ENCODE results near the gene GAD2.

Gene GAD2

DNA sequence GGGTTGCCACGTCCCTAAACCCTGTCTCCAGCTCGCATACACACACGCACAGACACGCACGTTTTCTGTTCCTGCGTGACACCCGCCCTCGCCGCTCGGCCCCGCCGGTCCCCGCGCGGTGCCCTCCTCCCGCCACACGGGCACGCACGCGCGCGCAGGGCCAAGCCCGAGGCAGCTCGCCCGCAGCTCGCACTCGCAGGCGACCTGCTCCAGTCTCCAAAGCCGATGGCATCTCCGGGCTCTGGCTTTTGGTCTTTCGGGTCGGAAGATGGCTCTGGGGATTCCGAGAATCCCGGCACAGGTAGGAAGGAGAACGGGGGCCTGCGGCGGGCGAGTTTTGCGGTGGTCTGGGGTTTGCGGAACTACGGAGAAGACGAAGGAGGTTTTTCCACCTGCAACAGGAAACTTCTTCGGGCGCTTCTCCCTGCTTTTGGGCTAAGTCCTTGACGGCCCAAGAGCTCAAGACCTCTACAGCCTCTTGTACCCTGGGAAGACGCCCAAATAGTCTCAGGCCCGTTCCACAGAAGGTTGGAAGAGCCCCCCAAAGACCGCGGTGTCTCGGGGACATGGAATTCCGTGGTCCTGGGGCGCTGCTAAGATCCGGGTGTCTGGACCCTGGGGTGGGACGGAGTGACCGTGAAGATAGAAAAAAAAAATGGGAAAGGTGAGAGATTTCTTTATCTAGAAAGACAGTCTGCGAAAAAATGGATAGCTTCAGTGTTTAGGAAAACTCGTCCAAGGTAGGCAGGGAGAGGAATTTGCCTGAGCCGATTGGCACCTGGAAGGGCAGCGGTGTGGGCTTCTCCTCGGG is at the start of gene GAD2:
TSS of gene GAD2 (plus strand) at position 190 of the 811 bp plus-strand sequence. CDS start at position 226, 36 bp downstream.
- DNase-seq, result no peak

GRCh38 chr10:26169466-26169865 is 47.1 kb upstream of the GAD2 start:
- DNase-seq, result no peak

GRCh38 chr10:26172131-26172530 is 44.4 kb upstream of the GAD2 start:
- DNase-seq, result no peak

- no peak for DNase-seq
Observed at GRCh38 chr10:26173837-26174236, 42.7 kb upstream of the GAD2 start.

DNA sequence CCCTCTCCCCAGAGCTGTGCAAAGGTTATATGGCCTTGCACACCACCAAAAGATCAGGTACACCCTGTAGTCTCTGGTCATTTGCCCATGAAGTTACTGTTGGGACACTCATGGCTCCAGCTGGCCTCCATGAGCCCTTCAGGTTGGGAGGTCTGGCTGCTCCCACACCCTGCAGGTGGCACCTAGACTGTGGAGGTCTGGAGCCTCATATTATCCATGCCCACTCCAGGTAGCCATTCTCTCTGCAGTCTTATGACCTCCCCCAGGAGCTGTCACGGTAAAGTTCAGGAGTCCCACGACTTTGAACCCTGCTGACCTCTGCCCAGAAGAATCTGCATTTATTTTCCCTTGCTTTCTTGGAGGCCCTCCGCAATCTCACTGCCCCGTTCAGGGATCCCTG is 39.2 kb upstream of the GAD2 start:
- DNase-seq, result no peak

- DNase-seq, result no peak
Observed at GRCh38 chr10:26194275-26194674, 22.3 kb upstream of the GAD2 start.

GRCh38 chr10:26197248-26197647 is 19.3 kb upstream of the GAD2 start:
- no peak for DNase-seq

GRCh38 chr10:26198119-26198518 is 18.5 kb upstream of the GAD2 start:
- no peak for DNase-seq

GRCh38 chr10:26199841-26200240 is 16.7 kb upstream of the GAD2 start:
- no peak for DNase-seq

- no peak for DNase-seq
Observed at GRCh38 chr10:26205223-26205622, 11.4 kb upstream of the GAD2 start.

DNA sequence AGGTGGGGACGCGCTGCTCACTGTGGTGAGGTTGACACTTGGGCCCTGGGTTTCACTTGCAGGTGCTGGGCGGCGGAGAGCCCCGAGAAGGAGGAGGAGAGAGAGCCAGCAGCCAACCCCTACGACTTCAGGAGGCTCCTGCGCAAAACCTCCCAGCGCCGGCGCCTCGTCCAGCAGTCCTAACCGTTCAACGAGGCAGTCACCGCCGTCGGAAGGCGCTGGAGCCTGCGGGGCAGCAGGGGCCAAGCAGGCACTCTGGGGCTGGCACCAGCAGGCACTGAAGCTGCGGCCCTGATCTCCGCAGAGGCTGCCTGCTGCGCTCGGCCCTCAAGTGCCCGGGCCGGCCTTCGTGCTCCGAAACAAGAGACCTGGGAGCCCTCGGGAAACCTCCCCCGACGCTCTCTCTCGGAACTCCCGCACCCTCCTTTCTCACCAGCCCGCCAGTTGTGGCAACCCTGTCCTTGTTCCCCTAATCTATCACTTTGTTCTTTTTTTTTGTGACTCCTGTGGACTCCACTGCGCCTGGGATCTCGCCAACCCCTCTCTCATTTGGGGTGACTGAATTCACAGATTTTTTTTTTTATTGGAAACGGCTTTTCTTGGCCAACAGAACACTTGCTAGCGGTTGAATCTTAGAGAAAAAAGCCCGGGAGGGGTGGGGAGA is 4.7 kb upstream of the GAD2 start:
- DNase-seq, result no peak

- no peak for DNase-seq
Observed at GRCh38 chr10:26212511-26212910, 4.1 kb upstream of the GAD2 start.

DNA sequence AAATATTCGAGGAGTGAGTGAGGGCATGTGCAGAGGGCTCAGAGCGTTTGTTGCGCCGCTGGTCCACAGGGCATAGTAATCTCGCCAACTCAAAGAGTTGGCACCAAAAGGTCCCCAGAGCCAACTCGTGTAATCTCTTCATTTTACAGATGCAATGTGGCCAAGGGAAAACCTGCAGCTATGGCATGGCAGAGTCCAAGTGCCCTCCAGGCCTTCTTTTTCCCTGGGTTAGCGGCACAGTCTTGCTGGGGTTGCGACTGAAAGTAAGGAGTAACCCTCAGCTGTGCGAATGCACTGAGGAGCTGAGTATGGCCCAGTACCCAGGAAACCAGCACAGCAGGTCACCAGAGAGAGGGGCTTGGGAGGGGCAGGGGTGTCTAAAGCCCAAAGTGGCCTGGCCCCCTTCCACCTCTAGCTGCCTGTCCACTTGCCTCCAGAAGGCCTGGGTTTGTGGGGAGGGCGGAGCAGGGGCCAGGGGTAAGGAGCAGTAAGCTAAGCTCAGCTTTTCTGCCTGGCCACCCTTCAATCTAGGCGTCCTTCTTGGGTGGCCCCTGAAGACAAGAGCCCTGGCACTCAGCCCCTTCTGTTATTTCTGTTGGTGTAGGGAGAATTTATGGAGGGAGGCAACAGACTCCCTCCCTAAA is 3.3 kb upstream of the GAD2 start:
- no peak for DNase-seq

DNA sequence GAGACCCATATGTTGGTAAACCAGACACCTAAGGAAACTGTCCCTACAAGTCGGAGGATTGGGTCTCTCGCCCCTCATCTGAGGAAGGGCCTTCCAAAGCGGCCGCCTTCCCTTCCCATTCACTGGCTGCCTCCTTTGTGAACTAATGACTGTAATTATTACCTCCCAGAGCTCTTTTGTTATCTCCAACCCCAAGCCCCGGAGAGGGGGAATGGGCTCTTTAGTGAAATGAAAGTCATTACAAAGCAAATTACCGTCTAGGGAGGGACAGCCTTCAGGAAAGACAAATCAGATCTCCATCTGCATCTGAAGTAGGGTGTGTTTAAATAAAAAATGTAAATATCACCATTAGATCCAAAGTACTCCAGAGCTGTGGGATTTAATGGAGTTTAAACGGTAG is 2.6 kb upstream of the GAD2 start:
- no peak for DNase-seq

GRCh38 chr10:26214551-26215395 is 1.8 kb upstream of the GAD2 start:
- no peak for DNase-seq

- no peak for DNase-seq
Observed at GRCh38 chr10:26215396-26215934, 1.1 kb upstream of the GAD2 start.

GRCh38 chr10:26215935-26216584 is 514 bp upstream of the GAD2 start:
- DNase-seq, result no peak

DNA sequence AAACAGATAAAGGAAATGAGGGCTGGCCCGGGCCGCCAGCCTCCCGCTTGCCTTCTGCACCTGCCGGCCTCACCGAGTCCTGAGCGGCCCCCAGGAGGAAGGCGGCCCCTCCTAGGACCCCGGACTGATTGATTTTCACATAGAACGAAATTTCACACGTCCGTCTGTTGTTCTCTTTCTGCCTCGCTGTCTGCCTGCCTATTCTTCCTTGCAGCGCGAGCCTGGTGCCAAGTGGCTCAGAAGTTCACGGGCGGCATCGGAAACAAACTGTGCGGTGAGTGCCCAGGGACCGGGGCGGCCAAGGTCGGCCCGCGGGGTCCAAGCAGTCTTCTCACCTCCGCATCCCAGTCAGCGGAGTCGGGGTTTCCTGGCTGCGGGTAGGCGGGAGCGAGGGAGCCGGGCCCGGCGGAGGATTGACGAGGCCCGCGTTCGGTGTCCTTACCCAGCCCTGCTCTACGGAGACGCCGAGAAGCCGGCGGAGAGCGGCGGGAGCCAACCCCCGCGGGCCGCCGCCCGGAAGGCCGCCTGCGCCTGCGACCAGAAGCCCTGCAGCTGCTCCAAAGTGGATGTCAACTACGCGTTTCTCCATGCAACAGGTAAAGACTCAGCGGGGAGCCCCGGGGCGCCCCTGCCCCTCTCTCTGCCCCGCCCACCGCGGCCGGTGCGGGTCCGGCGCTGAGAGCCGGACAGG is 967 bp downstream of the GAD2 start:
- no peak for DNase-seq

GRCh38 chr10:26219676-26220075 is 3.1 kb downstream of the GAD2 start:
- DNase-seq, result no peak

- no peak for DNase-seq
Observed at GRCh38 chr10:26220901-26221300, 4.3 kb downstream of the GAD2 start.

- DNase-seq, result no peak
Observed at GRCh38 chr10:26221541-26221940, 5.0 kb downstream of the GAD2 start.

- no peak for DNase-seq
Observed at GRCh38 chr10:26222563-26222962, 6.0 kb downstream of the GAD2 start.
